ENCODE results near the gene PUS1.
"Not testable (repeated sequence)": the region's sequence is repeated elsewhere in the genome, so short reads cannot be mapped to it uniquely, and the experiment has no call there.

The PUS1 gene

DNA sequence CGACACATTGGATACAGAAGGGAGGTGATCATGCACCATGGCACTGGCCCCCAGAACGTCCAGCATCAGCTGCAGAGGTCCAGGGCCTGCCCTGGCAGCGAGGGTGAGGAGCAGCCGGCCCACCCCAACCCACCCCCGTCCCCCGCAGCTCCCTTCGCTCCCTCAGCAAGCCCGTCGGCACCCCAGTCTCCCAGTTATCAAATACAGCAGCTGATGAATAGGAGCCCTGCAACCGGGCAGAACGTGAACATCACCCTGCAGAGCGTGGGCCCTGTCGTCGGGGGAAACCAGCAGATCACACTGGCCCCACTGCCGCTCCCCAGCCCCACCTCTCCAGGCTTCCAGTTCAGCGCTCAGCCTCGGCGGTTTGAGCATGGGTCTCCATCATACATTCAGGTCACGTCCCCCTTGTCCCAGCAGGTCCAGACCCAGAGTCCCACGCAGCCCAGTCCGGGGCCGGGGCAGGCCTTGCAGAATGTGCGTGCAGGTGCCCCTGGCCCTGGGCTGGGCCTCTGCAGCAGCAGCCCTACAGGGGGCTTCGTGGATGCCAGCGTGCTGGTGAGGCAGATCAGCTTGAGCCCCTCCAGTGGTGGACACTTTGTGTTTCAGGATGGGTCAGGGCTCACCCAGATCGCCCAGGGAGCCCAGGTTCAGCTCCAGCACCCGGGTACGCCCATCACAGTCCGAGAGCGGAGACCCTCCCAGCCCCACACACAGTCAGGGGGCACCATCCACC lies 31.7 kb downstream of the PUS1 start:
- DNase-seq (ENCODE audit: low spot score), result not testable (repeated sequence)

DNA sequence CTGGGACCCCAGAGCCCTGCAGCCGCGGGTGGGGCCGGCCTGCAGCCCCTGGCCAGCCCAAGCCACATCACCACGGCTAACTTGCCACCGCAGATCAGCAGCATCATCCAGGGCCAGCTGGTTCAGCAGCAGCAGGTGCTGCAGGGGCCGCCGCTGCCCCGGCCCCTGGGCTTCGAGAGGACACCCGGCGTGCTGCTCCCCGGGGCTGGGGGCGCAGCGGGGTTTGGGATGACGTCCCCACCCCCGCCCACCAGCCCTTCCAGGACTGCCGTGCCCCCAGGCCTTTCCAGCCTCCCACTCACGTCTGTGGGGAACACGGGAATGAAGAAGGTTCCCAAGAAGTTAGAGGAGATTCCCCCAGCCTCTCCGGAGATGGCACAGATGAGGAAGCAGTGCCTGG lies 32.3 kb downstream of the PUS1 start:
- DNase-seq (ENCODE audit: low spot score), result not testable (repeated sequence)

DNA sequence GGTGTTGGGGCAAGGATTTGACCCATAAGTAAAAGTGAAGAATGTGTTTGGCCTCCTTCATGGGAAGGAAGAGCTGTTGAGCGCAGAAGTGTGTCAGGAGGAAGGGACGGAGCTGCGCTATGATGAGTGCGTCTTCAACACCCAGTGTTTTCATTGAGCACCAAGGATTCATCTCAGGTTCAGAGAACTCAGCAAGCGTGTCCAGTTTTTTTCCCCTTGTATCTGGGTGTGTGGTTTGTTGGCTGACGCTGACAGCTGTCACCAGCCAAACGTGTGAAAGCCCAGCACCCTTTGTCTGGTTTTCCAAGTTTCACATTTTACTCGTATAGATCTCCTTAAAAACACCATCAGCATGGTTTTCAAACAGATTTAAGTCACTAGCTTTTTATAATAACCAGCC lies 33.0 kb downstream of the PUS1 start:
- DNase-seq (ENCODE audit: low spot score), result no peak

DNA sequence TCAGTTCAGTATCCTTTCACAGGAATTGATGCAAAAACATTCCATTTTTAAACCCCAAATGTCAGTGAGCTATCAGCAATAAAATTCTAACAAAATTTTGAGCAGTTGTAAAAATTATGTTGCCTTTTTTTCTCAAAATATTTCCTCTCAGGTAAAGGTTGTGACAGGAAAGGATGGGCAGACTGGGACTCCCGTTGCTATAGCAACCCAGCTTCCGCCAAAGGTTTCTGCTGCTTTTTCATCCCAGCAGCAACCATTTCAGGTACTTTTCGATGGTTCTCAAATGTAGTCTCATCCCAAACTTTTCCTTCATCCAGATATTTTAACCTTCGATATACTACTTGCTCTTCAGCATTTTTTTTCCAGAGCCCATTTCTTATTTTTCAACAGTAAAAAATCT lies 34.3 kb downstream of the PUS1 start:
- DNase-seq (ENCODE audit: low spot score), result no peak

DNA sequence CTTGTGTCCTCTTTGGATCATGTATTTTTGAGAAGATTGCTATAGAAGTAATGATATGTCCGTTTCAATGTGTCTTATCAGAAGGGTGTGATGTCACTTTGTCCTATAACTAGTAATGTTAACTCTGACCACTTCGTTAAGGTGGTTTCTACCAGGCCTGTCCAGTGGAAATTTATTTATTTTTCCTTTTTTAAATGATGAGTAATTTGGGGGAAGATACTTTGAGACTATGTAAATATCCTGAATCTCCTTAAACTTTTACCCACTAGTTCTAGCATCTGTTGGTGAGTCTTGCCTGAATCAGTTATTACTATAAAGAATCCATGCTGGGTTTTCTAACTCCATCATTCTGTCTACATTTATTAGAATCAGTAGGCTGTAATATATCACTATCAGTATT lies 36.0 kb downstream of the PUS1 start:
- DNase-seq (ENCODE audit: low spot score), result no peak

DNA sequence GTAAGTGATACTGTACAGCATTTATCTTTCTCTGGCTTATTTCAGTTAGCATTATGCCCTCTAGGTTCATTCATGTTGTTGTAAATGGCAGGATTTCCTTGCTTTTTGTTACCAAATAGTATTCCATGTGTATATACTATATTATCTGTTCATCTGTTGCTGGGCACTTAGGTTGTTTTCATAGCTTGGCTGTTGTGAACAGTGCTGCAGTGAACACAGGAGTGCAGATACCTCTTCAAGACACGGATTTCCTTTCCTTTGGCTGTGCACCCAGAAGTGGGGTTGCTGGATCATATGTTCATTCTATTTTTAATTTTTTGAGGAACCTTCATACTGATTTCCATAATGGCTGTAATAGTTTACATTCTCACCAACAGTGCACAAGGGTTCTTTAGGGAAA lies 42.1 kb downstream of the PUS1 start:
- no peak for DNase-seq (ENCODE audit: low spot score)

DNA sequence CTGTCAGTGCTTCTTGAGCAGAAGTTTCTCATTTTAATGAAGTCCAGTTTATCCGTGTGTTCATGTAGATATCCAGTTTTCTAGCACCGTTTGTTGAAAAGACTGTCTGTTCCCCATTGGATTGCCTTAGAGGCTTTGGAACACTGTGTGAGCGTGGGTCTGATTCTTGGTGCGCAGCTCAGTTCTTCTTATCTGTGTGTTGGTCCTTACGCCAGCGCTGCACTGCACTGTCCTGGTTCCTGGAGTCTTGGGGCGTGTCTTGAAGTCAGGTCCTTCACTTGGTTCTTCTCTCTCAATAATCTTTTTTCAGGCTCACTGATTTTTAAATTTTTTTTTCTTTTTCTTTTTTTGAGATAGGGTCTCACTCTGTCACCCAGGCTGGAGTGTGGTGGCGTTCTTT lies 46.2 kb downstream of the PUS1 start:
- DNase-seq (ENCODE audit: low spot score), result no peak

DNA sequence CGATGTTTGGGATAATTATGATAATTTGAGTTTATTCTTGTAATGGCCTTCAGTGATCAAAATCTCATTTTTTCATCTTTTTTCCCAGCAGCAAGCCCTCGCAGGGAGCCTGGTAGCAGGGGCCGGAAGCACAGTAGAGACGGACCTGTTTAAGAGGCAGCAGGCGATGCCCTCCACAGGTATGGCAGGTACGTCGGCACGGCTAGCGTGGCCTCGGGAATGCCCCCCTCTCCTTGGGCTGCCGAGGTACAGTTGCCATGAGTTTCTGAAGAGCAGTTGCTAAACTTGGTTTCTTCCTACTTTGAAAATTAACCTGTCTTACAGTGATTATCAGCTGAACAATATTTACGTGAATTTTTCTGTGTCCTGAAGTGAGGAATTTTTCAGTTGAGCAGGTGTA lies 50.5 kb downstream of the PUS1 start:
- no peak for DNase-seq (ENCODE audit: low spot score)

DNA sequence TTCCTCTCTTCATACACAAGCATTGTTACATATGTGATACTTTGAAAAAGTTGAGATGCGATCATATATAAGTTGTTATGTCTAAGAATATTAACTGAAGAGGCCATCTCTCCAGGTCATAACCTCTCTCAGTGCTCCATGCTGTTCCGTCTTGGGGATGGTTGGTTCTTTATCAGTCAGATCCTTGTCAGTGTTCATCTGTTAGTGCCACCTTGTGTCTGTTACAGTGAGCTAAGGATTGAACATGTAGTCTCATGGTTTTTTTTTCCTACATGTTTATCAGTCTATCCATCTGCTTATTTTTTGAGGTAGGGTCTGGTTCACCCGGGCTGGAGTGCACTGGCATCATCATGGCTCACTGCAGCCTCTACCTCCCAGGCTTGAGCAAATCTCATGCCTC lies 51.2 kb downstream of the PUS1 start:
- DNase-seq (ENCODE audit: low spot score), result no peak

DNA sequence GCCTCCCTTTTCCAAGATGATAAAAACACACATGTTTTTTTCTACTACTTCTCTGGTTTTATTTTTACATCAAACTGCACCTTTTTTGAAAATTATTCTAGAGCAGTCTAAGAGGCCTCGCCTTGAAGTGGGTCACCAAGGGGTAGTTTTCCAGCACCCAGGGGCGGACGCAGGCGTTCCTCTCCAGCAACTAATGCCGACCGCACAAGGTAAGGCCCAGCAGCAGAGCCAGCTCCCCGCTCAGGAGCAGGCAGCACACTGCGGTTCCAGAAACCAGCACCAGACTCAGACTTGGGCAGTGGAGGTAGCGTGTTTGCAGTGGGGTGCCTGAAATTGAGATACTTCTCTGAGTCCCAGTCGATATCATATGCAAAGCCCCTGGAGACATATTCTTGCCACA lies 52.3 kb downstream of the PUS1 start:
- no peak for DNase-seq (ENCODE audit: low spot score)

DNA sequence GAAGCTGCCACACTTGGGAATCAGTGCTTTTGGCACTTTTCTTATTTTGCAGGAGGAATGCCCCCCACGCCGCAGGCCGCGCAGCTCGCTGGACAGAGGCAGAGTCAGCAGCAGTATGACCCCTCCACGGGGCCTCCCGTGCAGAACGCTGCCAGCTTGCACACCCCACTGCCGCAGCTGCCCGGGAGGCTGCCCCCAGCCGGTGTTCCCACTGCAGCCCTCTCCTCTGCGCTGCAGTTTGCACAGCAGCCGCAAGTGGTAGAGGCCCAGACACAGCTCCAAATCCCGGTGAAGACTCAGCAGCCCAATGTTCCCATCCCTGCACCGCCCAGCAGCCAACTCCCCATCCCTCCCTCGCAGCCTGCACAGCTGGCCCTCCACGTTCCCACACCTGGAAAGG lies 53.0 kb downstream of the PUS1 start:
- DNase-seq (ENCODE audit: low spot score), result no peak

DNA sequence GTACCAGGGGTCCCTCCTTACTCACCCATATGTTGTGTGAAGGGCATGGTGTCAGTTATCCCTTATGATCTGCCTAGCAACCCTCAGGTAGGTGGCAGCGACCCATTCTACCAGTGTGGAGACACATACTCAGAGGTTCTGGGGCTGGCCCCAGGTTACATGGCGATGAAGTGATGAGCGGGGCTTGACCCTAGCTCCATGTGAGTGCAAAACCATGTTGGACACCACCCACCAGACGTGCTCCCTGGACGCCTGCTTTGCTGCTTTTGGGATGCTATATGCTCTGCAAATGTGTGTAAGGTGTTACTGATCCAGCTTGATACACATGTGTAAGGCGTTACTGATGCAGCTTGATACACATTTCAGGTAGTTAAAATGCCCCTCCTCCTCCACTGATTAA lies 54.0 kb downstream of the PUS1 start:
- DNase-seq (ENCODE audit: low spot score), result no peak

DNA sequence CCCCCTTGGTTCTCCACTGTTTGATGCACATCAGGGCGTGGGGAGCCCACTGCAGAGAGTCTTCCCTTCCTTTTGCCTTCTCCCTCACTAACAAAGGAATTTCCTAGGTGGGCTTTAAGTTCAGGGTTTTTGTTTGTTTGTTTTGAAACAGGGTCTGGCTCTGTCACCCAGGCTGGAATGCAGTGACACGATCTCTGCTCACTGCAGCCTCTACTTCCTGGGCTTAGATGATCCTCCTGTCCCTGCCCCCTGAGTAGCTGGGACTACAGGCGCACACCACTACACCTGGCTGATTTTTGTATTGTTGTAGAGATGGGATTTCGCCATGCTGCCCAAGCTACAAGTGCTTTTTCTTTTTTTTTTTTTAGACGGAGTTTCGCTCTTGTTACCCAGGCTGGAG lies 54.5 kb downstream of the PUS1 start:
- no peak for DNase-seq (ENCODE audit: low spot score)

DNA sequence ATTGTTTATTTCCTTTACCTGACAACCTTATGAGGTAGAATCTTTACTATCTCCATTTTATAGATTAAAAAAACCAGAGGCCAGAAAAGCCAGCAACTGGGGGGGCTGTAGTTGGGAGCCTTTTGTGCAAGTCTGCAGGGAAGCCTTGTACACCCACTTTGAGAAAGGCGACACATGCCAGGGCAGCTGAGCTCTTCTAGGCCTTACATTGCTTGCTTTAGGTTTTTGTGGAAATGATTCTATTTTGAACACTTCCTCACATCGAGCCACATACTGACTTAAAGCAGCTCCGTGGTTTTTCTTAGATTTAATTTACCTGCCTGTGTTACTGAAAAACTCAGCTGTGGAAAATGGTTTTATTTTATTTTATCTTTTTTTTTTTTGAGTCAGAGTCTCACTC lies 55.3 kb downstream of the PUS1 start:
- no peak for DNase-seq (ENCODE audit: low spot score)

DNA sequence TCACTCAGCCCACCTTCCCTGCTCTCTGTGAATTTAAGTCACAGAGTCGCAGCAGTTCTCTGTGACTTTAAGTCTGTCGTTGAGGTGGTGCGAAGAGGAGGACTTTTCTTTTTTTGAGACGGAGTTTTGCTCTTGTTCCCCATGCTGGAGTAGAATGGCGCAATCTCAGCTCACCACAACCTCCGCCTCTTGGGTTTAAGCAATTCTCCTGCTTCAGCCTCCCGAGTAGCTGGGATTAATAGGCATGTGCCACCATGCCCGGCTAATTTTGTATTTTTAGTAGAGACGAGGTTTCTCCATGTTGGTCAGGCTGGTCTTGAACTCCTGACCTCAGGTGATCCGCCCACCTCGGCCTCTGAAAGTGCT lies 56.4 kb downstream of the PUS1 start:
- peak; percentile 22 for DNase-seq (ENCODE audit: low spot score)

DNA sequence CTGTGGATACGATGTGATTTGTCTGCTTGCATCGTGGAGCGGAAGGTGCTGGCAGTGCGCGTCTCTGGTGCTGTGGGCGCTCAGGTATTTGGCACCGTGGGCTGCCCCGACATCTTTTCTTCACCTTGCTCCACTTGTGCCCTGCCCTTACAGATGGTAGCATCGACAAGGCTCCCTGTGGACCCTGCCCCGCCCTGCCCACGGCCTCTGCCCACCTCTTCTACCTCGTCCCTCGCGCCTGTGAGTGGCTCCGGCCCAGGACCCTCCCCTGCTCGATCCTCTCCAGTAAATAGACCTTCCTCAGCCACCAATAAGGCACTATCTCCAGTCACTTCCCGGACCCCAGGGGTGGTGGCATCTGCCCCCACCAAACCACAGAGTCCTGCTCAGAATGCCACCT lies 57.3 kb downstream of the PUS1 start:
- DNase-seq (ENCODE audit: low spot score), result no peak

DNA sequence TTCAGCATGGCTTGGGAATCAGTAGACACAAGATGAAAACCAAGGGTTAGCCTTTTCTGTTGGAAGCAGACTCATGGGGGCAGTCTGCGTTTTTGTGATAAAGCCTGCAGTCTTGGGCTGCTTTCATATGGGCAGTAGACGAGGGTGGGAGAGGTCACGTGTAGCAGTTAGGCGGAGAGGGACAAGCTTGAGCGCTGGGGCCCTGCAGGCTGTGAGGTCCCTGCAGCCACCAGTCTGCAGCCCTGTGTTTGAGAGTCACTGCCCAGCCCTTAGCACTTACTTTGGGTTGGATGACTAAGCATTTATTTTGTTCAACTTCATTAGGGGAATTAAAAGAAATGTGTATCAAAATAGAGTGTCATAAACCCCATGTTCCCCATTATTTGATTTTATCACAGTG lies 57.8 kb downstream of the PUS1 start:
- DNase-seq (ENCODE audit: low spot score), result no peak

DNA sequence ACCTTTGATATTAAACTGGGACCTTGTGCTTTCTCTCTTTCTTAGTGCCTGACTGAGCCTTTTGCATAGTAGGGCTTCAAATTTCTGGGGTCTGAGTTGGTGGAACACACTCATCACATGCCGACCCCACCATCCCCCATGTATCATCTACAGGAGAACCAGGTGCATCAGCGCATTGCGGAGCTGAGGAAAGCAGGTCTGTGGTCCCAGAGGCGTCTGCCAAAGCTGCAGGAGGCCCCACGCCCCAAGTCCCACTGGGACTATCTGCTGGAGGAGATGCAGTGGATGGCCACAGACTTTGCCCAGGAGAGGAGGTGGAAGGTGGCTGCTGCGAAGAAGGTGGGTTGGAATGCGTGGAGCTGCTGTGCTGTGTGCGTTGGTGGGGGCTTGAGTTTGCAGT lies 58.5 kb downstream of the PUS1 start:
- no peak for DNase-seq (ENCODE audit: low spot score)

DNA sequence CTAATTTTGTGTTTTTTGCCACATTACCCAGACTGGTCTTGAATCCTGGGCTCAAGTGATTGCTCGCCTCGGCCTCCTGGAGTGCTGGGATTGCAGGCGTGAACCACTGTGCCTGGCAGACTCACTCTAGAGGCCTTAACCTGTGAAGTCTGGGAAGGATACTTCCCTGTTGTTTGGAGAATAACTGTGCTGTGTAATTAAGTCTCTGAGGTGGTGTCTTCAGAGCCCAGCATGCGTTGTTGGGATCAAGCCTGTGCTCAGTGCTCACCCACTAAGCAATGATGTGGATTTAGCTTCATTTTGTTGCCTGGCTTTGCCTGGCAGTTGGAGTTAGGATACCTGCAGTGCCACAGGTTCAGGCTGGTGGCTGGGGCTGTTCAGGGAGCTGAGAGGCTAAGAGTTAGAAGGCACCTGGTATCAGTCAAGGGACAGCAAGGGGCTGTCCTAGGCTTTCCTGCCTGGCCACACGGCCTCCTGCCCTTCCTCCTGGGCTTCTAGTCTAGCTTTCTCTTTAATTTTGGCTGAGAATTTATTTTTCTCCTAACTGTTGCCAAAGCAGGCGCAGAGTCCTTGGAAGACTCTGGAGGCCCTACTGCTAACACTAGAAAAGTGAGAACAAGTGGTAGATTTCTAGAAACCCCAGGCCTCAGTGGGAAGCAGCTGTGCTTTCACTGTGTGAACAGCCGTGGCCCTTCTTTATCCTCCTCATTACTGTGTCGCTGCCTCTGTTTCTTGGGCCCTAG lies 59.1 kb downstream of the PUS1 start:
- DNase-seq (ENCODE audit: low spot score), result no peak

DNA sequence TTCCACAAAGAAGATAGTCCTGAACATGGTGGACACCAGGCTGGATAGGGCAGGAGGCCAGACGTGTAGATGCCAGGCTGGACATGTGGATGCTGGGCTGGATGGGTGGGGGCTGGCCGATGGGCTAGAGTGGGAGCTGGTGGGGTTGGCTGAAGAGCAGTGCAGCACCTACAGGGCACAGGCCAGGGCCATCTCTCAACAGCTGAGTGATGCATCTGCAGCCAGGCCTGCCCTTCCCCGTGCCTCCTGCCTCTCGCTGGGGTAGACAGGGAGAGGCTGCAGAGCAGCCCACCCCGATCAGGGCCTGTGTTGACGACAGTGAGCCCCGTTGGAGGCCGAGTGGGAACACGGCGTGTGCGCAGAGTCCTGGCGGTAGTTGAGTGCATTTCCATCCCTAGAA lies 59.9 kb downstream of the PUS1 start:
- DNase-seq (ENCODE audit: low spot score), result no peak

DNA sequence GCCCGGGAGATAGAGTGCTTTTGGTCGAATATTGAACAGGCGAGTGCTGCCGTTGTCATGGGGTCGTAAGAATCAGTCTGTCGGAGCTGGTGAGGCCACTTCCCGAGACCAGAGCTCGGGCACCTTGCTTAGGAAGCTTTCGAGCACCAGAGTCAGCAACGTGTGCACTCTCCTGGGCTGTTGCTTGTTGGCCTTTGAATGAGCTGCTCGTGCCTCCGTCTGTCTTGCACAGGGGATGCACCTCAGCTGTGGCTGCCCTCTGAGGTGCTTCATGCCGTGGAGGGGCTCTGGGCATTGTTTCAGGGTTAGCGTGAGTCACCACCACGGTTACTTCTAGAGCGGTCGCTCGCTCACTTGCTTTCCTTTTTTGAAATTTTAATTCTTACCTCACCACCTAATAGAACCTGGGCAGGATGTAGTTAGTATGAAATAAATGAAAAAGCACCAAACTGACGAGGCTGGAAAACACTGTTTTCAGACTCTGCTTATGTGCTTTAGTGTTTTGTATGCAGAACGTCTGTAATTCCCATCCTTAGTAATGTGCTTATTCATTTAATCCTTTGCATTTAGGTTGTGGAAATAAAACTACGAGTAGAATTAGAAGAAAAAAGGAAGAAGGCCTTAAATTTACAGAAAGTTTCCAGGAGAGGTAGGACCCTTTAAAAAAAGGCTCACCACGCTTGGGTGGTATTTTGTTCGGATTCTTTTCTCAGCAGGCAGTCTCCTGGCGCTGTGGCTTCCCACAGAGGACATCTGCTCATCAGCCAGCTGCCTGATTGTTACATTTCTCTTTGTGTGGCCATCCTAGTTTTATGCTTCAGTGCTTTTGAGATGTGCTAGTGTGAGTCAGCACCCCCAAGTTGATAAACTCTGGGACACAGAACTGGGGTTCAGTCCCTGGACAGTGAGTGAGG lies 61.2 kb downstream of the PUS1 start:
- DNase-seq (ENCODE audit: low spot score), result no peak

DNA sequence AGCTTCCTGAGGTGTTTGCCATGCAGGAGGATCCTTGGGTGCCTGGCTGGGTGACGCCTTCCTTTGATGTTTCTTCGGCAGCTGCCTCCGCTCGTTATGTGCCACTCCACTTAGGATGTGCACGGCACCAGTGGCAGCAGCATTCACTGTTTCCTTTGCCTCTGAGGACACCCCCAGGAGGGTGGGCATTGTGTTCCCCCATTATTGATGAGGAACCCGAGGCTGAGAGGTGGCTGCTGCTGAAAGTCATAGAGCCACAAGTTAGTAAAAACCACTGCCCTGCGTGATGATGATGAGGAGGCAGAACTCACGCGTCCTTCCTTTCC lies 61.9 kb downstream of the PUS1 start:
- DNase-seq (ENCODE audit: low spot score), result no peak

DNA sequence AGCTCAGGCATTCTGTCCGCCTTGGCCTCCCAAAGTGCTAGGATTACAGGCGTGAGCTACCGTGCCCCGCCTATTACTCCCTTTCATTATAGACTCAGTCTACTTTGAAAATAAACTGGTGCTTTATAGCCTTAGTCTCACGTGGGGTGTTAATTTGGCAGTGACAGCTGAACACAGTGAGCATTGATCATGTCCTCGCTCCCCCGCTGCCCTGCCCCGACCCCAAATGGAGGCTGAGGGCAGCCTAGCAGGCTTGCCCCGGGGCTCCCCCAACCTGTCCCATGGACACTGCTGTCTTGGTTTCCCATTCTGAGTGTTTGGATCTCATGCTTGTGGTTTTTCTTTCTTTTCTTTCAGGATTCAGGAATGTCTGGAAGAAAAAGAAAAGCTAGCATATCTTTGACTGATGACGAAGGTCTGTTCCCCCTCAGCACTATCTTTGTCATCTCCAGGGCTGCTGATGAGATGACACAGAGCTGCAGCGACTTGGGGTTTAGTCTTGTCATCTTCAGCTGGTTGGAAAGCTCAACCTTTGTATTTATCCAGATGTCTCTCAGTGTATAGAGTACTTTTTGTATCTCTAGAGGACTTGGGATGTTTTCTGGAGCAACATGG lies 62.8 kb downstream of the PUS1 start:
- DNase-seq (ENCODE audit: low spot score), result no peak

Measured in Ammon's horn (tissue), 1 donor.